ENCODE data around the gene SCGB1D2.
"Not testable (repeated sequence)": the region's sequence is repeated elsewhere in the genome, so short reads cannot be mapped to it uniquely, and the experiment has no call there.

Gene SCGB1D2, protein sequence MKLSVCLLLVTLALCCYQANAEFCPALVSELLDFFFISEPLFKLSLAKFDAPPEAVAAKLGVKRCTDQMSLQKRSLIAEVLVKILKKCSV

DNA sequence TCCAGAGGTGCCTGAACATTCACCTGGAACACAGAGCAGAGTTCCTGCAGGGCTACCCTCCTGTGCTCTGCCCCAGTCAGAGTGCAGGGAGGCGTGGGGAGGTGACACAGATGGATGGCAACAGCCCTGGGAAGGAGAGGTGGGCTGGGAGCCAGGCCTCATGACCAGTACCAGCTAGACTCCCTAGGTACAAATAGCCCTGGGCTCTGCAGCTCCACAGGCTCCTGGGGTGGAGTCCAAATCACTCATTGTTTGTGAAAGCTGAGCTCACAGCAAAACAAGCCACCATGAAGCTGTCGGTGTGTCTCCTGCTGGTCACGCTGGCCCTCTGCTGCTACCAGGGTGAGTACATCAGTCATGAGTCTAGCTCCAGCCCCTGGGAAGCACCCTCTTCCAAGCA lies at the start of gene SCGB1D2:
Gene SCGB1D2 (plus strand): TSS at position 219 of the 400 bp plus-strand sequence. CDS start 69 bp downstream, at position 288.
- DNase-seq (ENCODE audit: insufficient read length, low spot score) (no peak), FAIRE-seq (no peak)

DNA sequence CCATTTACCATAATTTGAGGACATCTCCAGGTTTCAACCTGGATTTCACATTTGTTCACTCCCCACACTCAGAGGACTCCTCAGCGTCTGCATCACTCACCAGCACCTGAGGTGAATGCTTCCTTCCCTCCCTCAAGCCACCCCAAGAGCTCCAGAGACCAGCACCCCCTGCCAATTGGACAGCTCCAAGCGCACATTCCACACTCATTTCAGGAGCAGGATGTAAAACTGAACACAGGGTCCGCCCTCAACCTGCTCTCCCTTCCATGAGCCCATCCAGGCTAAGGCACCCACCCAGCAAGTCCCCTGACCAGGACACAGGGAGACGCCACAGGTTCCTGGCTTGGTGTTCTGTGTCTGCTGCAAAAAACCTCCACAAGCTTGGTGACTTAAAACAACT lies 48.1 kb upstream of the SCGB1D2 start:
- no peak for DNase-seq (ENCODE audit: insufficient read length, low spot score)
- FAIRE-seq: no peak

DNA sequence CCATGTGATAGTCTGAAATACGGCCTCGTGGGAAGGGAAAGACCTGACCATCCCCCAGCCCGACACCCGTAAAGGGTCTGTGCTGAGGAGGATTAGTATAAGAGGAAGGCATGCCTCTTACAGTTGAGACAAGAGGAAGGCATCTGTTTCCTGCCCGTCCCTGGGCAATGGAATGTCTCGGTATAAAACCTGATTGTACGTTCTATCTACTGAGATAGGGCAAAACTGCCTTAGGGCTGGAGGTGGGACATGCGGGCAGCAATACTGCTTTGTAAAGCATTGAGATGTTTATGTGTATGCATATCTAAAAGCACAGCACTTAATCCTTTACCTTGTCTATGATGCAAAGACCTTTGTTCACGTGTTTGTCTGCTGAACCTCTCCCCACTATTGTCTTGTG lies 47.0 kb upstream of the SCGB1D2 start:
- DNase-seq (ENCODE audit: insufficient read length, low spot score); FAIRE-seq: not testable (repeated sequence)

DNA sequence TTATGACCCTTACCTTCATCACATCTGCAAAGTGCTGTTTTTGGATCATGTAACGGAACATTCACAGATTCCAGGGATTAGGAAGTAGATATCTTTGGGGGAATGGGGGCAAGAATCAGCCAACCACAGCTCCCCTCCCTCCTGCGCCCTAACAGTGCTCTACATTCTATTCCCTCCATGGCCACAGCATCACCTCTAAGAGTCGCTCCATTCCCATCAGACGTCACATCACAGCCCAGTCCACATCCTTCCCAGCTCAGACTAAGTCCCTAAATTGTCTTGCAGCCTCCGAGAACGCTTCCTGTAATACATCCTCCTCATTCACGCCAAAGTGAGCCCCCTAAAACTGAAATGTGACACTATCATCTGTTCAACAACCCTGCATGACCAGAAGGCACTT lies 46.1 kb upstream of the SCGB1D2 start:
- no peak for DNase-seq (ENCODE audit: insufficient read length, low spot score)
- no peak for FAIRE-seq

DNA sequence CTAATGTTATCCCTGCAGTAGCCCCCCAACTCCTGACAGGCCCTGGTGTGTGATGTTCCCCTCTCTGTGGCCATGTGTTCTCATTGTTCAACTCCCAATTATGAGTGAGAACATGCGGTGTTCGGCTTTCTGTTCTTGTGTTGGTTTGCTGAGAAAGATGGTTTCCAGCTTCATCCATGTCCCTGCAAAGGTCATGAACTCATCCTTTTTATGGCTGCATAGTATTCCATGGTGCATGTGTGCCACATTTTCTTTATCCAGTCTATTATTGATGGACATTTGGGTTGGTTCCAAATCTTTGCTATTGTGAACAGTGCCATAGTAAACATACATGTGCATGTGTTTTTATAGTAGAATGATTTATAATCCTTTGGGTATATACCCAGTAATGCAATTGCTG lies 44.6 kb upstream of the SCGB1D2 start:
- FAIRE-seq; DNase-seq (ENCODE audit: insufficient read length, low spot score): not testable (repeated sequence)

DNA sequence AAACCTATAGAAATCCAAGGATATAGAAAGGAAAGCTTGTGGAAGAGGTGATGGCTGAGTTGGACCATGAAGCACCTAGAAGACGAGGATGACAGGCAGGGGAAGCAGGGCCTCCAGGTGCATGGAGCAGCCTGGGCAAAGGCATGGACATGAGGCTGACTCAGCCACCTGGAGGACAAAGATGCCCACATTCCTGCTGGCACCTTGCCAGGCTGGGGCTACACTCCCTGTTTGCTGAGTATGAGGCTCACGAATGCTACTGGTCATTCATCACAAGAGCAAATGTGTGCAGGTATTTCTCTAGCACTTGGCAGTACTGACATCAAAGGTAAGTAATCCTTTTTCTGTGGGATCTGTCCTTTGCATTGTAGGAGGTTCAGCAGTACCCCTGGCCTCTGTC lies 40.7 kb upstream of the SCGB1D2 start:
- DNase-seq (ENCODE audit: insufficient read length, low spot score) (no peak), FAIRE-seq (no peak)

DNA sequence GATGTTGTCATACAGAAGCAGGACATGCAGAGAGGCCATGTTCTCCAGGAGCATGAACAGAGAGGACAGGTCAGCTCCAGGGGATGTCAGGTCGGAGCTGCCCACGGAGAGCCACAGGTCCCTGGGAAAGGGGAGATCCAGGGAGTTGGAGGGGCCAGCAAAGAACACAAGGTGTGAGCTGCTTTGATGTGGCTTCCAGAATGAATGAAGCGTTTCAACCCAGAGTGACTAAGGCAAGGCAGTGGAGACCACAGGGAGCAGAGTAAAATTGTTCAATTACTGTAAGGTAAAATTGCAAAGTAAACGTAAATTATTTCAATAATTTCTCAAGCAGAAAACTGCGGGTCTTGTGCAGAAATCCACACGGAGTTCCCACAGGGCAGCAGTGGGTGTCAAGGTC lies 39.1 kb upstream of the SCGB1D2 start:
- FAIRE-seq (no peak), DNase-seq (ENCODE audit: insufficient read length, low spot score) (no peak)

DNA sequence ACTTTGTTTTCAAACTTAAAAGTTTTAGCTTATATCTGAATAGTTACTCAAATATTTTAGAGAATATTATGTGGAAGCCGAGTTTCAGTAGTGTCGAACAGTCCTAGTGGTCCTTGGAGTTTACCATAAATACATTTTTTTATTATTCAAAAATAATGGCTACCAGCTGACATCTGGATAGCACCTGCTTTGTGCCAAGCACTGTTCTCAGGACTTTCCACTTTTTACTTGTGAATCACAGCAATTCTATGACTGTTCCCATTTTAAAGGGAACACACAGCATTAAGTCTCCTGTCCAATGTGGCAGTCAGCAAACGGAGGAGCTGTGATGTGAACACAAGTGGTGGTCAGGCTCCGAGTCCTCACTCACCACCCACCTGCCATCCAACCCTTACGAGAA lies 37.6 kb upstream of the SCGB1D2 start:
- no peak for DNase-seq (ENCODE audit: insufficient read length, low spot score)

DNA sequence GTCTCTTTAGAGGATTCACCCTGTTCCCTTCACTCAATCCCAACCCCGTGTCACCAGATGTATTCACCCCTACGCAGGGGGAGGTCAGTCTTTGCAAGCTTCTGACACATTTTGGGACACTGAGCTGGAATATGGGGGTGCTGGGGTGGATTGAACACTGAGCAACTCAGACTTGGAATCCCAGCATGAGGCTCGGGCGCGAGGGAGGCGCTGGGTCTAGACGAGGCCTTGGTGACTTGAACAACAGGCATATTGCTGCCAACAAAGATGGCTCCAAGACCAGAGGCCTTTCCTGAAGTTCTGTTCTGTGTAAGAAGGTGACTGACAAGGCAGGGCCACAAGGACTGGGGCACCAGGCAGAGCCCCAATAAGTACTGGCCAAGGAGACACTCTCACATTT lies 36.6 kb upstream of the SCGB1D2 start:
- FAIRE-seq (no peak), DNase-seq (ENCODE audit: insufficient read length, low spot score) (no peak)

More for the DNA sequence above, 37.6 kb upstream of the SCGB1D2 start:
- FAIRE-seq: no peak

DNA sequence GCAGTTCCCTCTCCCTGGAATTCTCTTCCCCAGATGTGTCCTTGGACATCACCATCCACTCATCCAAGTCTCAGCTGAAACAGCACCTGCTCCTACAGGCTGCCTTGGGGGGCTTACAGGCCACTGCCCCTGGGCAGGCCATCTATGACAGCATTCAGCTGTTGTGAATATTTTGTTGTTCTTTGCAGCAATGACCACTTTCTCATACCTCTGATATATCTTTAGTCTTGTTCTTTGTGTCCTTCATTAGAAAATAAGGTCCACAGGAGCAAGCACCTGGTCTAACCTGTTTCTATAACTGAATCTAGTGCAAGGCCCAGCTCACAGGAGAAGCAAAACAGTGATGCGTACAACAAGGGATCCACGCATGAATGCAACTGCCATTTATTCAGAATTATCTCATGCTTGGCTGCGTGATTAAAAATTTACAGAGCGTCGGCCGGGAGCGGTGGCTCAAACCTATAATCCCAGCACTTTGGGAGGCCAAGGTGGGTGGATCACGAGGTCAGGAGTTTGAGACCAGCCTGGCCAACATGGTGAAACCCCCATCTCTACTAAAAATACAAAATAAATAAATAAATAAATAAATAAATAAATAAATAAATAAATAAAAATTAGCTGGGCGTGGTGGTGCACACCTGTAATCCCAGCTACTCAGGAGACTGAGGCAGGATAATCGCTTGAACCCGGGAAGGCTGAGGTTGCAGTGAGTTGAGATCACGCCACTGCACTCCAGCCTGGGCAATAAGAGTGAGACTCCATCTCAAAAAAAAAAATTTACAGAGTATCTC lies 35.6 kb upstream of the SCGB1D2 start:
- DNase-seq (ENCODE audit: insufficient read length, low spot score); FAIRE-seq: not testable (repeated sequence)

DNA sequence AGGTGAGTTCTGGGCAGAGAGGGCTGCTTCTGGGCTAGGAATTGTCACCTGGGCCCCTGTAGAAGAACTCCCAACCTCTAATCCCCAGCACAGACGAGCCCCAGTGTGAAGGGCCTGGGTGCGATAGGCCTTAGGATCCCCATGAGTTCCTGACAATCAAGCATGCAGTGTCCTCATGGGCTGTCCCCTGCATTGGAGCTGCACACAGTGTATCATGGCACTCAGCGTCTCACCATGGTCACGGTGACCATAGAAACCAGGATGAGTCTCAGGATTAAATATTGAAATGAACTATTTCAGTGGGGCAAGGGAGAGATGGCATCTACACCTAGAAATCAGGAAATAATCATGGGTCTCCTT lies 33.3 kb upstream of the SCGB1D2 start:
- DNase-seq (ENCODE audit: insufficient read length, low spot score) (no peak), FAIRE-seq (no peak)

DNA sequence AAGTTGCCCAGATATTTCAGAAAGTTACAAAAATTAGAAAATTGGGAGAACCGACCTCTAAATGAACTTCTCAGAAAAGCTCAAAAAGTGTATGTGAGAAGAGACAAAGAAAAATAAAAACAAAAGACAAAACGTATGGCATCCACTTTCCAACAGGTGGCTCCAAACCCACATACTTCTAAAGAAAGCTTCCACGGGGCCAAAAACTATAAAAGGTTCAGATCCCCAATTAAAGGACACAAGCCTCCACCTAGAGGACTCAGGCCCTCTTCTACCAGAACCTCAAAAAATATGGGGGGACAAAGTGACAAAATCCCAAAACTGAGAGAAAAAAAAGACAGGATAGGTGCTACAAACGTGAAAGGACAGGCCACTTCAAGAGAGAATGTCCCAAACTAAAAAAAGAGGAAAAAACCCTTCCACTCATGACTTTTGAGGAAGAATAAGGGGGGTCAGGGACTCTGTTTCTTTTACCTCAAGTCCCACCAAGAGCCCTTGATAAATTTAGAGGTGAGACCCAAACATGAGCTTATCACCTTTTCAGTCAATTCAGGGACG lies 24.8 kb upstream of the SCGB1D2 start:
- peak; percentile 76 for FAIRE-seq
- no peak for DNase-seq (ENCODE audit: insufficient read length, low spot score)

DNA sequence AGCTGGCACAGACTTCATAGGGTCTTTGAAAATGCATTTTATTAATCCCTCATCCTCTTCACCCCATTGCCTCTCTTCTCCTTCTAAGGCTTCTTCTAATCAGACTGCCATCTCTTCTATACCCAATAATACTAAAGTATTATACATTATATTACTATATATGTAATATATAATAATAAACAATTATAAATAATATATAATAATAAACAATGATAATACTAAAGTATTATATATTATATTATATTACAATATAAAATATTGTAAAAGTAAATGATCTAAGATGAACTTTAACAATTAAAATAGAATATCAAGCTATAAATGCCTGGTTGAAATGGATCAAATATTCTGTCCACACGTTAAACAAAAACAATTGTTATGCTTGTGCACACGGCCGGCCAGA lies 20.5 kb upstream of the SCGB1D2 start:
- DNase-seq (ENCODE audit: insufficient read length, low spot score) (no peak), FAIRE-seq (no peak)

DNA sequence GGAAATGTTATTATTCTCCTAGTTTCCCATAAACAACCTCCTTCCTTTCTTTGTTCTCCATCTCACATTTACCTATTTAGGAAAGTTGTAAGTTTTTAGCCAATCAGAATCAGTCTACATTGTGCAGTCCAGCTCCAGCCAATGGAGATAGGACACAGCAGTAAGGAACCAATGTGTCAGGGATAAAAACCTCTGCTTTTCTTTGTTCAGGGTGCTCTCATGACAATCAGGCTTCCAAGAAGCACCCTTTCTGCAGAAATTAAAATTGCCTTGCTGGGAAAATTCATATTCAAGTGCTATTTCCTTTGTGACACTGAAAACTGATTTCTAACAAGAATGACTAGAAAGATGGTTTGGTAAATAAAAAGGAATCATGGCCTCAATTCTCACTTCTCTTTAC lies 18.9 kb upstream of the SCGB1D2 start:
- FAIRE-seq (no peak), DNase-seq (ENCODE audit: insufficient read length, low spot score) (no peak)

DNA sequence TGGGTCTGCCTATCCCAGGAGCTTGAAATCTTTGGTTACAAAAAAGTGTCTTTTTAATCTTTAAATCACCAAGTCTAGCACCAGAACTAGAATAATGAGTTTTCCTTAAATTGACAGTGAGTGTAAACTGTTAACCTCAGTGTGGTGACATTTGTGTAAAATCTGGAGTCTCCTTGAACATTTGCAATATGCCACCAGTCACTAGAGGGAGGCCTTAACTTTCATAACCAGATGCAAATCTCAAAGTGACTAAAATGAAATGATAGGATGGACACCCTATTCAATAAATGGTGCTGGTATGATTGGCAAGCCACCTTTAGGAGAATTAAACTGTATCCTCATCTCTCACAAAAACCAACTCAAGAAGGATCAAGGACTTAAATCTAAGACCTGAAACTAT lies 8.3 kb upstream of the SCGB1D2 start:
- FAIRE-seq (no peak), DNase-seq (ENCODE audit: insufficient read length, low spot score) (no peak)

DNA sequence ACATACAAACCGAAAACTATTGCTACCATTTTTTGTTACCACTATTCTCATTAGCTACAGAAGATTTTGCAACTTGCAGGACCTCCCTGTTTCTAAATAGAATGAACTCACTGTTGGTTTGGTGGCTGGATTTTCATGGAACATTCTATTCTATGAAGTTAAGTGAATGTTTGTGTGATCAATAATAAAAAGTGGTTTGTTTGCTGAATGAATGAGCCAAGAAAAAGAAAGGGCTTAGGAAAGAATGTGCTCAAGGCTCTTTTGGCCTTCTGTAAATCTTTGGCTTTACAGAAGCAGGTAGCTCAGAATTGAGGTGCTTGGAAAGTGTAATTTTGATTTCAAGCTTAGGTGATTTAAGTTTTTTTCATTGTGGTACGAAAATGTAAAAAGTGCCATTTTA lies 5.9 kb upstream of the SCGB1D2 start:
- no peak for FAIRE-seq
- no peak for DNase-seq (ENCODE audit: insufficient read length, low spot score)

DNA sequence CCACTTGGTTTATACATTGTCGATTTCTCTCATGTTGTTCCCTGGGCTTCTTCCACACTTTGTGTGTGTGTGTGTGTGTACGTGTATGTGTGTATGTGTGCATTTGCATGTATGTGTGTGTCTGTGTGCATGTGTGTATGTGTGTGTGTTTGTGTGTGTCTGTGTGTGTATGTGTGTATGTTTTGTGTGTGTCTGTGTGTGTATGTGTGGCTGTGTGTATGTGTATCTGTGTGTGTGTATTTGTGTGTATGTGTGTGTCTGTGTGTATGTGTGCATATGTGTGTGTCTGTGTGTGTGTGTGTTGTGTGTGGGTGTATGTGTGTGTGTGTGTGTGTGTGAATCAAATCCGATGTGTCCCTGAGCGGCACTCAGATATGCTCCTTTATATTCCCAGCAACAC lies 4.5 kb upstream of the SCGB1D2 start:
- no peak for FAIRE-seq

DNA sequence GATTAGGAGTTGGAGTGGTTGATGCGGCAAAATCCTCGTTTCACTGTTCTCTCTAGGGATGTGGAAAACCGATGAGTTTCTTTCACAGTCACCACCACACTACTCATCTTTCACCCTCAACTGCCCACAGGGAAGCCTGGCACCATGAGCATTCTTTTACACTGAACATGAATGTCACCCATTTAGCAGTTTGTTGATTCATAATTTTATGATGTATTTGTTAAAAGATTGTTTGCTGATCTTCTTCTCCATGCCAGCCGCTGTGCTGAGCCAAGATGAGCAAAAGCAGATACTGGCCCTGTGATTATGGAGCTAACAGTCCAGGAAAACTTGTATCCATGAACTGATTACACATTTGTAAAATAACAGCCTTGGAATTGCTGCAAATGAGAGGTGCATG lies 3.9 kb upstream of the SCGB1D2 start:
- no peak for FAIRE-seq
- DNase-seq (ENCODE audit: insufficient read length, low spot score): no peak

More for the DNA sequence above, 4.5 kb upstream of the SCGB1D2 start:
- no peak for DNase-seq (ENCODE audit: insufficient read length, low spot score)

DNA sequence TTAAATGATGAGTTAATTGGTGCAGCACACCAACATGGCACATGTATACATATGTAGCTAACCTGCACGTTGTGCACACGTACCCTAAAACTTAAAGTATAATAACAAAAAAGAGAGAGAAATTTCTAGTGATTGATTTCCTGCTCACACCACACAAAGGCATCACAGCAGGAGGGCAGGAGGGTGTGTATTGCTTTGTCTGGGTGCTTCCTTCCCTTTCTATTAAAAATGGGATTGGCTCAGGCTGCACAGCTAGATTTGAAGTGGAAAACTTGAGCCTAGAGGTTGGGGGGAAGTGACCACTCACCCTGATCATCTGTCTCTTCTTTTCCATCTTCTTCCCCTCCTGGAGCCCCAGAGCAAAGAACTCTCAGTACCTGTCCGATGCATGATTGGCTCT lies 944 bp upstream of the SCGB1D2 start:
- no peak for FAIRE-seq

DNA sequence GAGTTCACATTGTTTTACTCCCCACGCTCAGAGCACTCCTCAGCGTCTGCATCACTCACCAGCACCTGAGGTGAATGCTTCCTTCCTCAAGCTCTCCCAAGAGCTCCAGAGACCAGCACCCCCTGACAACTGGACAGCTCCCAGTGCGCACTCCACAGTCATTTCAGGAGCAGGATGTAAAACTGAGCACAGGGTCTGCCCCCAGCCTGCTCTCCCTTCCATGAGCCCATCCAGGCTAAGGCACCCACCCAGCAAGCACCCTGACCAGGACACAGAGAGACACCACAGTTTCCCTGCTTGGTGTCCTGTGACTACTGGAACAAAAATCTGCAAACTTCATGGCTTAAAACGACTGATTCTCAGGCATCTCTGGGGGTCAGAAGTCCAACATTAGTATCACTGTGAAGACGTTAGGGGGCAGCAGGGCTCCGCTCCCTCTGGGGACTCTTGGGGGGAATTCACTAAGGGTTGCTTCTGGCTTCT lies 3.3 kb downstream of the SCGB1D2 start:
- no peak for DNase-seq (ENCODE audit: insufficient read length, low spot score)
- no peak for FAIRE-seq

More for the DNA sequence above, 944 bp upstream of the SCGB1D2 start:
- no peak for DNase-seq (ENCODE audit: insufficient read length, low spot score)

DNA sequence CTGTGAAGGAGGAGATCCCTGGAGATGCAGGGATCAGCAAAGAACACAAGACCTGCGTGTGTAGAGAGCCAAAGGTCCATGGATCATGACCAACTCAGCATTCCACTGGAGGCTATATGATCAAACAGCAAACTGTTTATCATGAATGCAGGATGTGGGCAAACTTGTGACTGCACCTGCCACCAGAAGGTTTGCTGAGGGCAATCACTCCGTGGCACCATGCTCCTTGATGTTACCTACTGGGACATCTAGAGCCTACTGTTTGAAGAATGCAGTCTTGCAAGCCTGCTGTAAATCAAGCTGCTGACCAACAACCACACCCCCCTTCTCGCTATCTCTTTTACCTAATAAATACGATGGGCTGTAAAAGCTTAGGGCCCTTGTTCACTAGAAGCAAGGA lies 9.7 kb downstream of the SCGB1D2 start:
- no peak for DNase-seq (ENCODE audit: insufficient read length, low spot score)
- FAIRE-seq: no peak

DNA sequence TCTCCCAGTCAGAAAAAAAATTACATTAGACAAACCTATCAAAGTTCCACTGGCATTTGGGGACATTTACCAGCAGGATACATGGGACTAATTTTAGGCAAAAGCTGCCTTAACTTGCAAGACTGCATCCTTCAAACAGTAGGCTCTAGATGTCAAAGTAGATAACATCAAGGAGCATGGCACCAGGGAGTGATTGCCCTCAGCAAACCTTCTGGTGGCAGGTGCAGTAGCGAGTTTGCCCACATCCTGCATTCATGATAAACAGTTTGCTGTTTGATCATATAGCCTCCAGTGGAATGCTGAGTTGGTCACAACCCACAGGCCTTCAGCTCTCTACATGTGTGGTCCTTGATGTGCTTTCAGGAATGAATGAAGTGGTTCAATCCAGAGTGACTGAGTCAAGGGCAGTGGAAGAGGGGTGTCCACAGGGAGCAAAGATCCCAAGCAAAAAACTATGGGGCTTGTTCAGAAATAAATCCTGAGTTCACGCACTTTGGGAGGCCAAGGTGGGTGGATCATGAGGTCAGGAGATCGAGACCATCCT lies 12.0 kb downstream of the SCGB1D2 start:
- no peak for FAIRE-seq

More for the DNA sequence above, 12.0 kb downstream of the SCGB1D2 start:
- DNase-seq (ENCODE audit: insufficient read length, low spot score): no peak
